B cell (primary cell): ENCODE results near the gene KPNA6. TPM values are rescaled to one million over a fixed set of nuclear protein-coding genes. Genes with fewer than 3 reads are reported as not detected.
A peak's percentile ranks its signal among the peaks of the same experiment; 100 is the strongest.

Source experiments
- ATAC-seq: fragments of 200-7000 bp; cut with Tn5 transposase; one replicate; pipeline ENCODE4 v1.10.0; 2021; ENCODE audit warnings: low read depth, mild to moderate bottlenecking, moderate number of reproducible peaks, moderate library complexity
- CTCF ChIA-PET: fragments of 350-600 bp; sonication (Branson Sonifier 250); formaldehyde crosslinking; loops from one replicate; lab custom pipeline; 2021; ENCODE audit warnings: antibody characterized with exemption, inconsistent platforms; lab: Charles Lee
- POLR2A ChIA-PET: fragments of 350-600 bp; sonication (Branson Sonifier 250); formaldehyde crosslinking; loops from one replicate; lab custom pipeline; 2021; ENCODE audit warnings: antibody characterized with exemption; lab: Charles Lee
- DNase-seq: peaks from one replicate; pipeline ENCODE4 v3.0.0; 2013
- H2AFZ ChIP-seq: 2 replicates; pipeline ENCODE4 v1.6.1; 2012; ENCODE audit warnings: mild to moderate bottlenecking, low read depth, low read length; ENCODE audit not compliant: insufficient read depth, poor library complexity, severe bottlenecking
- H3K27ac ChIP-seq, 2 donors: 1 replicate in 1 of 2; 2 replicates in 1 of 2; pipeline ENCODE4 v1.5.1; 2012 to 2013; ENCODE audit warnings: low read length in 2 of 2, mild to moderate bottlenecking in 2 of 2, moderate library complexity in 1 of 2
- H3K27me3 ChIP-seq, 4 experiments: fragments of 200-600 bp in 1 of 4; sonication (generic) in 1 of 4; replicated peaks in 1 of 4; 1 replicate in 2 of 4; 2 replicates in 2 of 4; pipeline versions ENCODE4 v1.6.1 to v1.7.0; 2013 to 2016; ENCODE audit warnings: low read length in 3 of 4, mild to moderate bottlenecking in 2 of 4, mixed read lengths in 1 of 4, moderate library complexity in 1 of 4; ENCODE audit not compliant: insufficient read depth in 4 of 4, control insufficient read depth in 3 of 4; ENCODE audit errors: control extremely low read depth in 1 of 4
- H3K36me3 ChIP-seq, 2 experiments: replicated peaks in 1 of 2; 1 replicate in 1 of 2; 2 replicates in 1 of 2; pipeline versions ENCODE4 v1.6.1 to v1.7.1; 2013; ENCODE audit warnings: low read length in 1 of 2; ENCODE audit not compliant: insufficient read depth in 2 of 2, control insufficient read depth in 1 of 2; ENCODE audit errors: control extremely low read depth in 1 of 2, extremely low read depth in 1 of 2
- H3K4me1 ChIP-seq, 2 donors: fragments of 200-600 bp in 1 of 2; sonication (generic) in 1 of 2; 1 replicate in 1 of 2; 2 replicates in 1 of 2; pipeline versions ENCODE4 v1.5.1 to v1.6.1; 2013 to 2017; ENCODE audit warnings: low read length in 2 of 2; ENCODE audit not compliant: control insufficient read depth in 2 of 2, insufficient read depth in 2 of 2
- H3K4me2 ChIP-seq: replicated peaks from 2 replicates; pipeline ENCODE3; 2012; ENCODE audit warnings: mild to moderate bottlenecking, low read depth, low read length; ENCODE audit not compliant: poor library complexity, severe bottlenecking
- H3K4me3 ChIP-seq, 5 experiments: fragments of 200-600 bp in 1 of 5; sonication (generic) in 1 of 5; 1 replicate in 3 of 5; 2 replicates in 2 of 5; pipeline versions ENCODE4 v1.5.1 to v1.7.0; 2011 to 2016; ENCODE audit warnings: low read length in 4 of 5, mild to moderate bottlenecking in 4 of 5, low read depth in 2 of 5, control low read depth in 1 of 5, moderate library complexity in 1 of 5; ENCODE audit not compliant: insufficient read depth in 1 of 5; ENCODE audit errors: control extremely low read depth in 1 of 5, extremely low read depth in 1 of 5
- H3K79me2 ChIP-seq: fragments of 200-600 bp; sonication (generic); one replicate; pipeline ENCODE4 v1.6.0; 2016; ENCODE audit warnings: low read length; ENCODE audit not compliant: control insufficient read depth, insufficient read depth
- H3K9ac ChIP-seq: fragments of 200-600 bp; sonication (generic); 2 replicates; pipeline ENCODE4 v1.6.1; 2017; ENCODE audit warnings: mild to moderate bottlenecking, low read length, moderate library complexity
- H3K9me3 ChIP-seq, 3 donors: one replicate each; pipeline versions ENCODE4 v1.6.1 to v1.7.1; 2013; ENCODE audit warnings: low read length in 2 of 3; ENCODE audit not compliant: control insufficient read depth in 2 of 3, insufficient read depth in 1 of 3; ENCODE audit errors: control extremely low read depth in 1 of 3
- H4K20me1 ChIP-seq: 2 replicates; pipeline ENCODE4 v1.6.0; 2012; ENCODE audit warnings: mild to moderate bottlenecking, low read length; ENCODE audit not compliant: insufficient read depth, control insufficient read depth, poor library complexity, severe bottlenecking
- H3K27ac Mint-ChIP-seq: one replicate; pipeline ENCODE4 v1.8.0; 2021; ENCODE audit warnings: mixed read lengths
- H3K27me3 Mint-ChIP-seq: one replicate; pipeline ENCODE4 v1.8.0; 2021; ENCODE audit warnings: mixed read lengths
- H3K4me1 Mint-ChIP-seq: one replicate; pipeline ENCODE4 v1.8.0; 2021; ENCODE audit warnings: mixed read lengths
- H3K4me3 Mint-ChIP-seq: one replicate; pipeline ENCODE4 v1.8.0; 2021; ENCODE audit warnings: mixed read lengths
- H3K9me3 Mint-ChIP-seq: one replicate; pipeline ENCODE4 v1.8.0; 2022; ENCODE audit warnings: mixed read lengths; ENCODE audit not compliant: insufficient read depth
- CTCF ChIP-seq: fragments of 200-600 bp; IDR thresholded peaks from one replicate; pipeline ENCODE4 v1.8.0; 2022; ENCODE audit warnings: antibody characterized with exemption, mild to moderate bottlenecking
- EZH2 ChIP-seq: IDR thresholded peaks from 2 replicates; pipeline ENCODE4 v1.6.1; 2012; ENCODE audit warnings: borderline replicate concordance, low read depth, mild to moderate bottlenecking, moderate library complexity, low read length; ENCODE audit not compliant: insufficient read depth, poor library complexity, severe bottlenecking
- WGBS: methylation state at CpG from one replicate; pipeline ENCODE4 v1.1.5; 2013; ENCODE audit warnings: missing lambda C conversion rate; ENCODE audit not compliant: insufficient coverage; 5-methylcytosine and 5-hydroxymethylcytosine counted together
- intact Hi-C: fragments of 100-400 bp; cut with micrococcal nuclease; formaldehyde crosslinking; loops from one replicate; pipeline ENCODE4 v1.10.0; 2022
- polyA minus RNA-seq: library from RNA; depleted of rRNA, polyadenylated mRNA; stranded (reverse); fragments of >200 nt; gene quantifications from 2 replicates; pipeline ENCODE4 v1.2.3, GENCODE V29; 2012
- polyA plus RNA-seq: library from polyadenylated mRNA; depleted of rRNA; stranded (reverse); fragments of >200 nt; gene quantifications from 2 replicates; pipeline ENCODE4 v1.2.3, GENCODE V29; 2012
- total RNA-seq, 2 donors: library from RNA; stranded (reverse); fragments of 120-200 nt in 1 of 2; gene quantifications; 1 replicate in 1 of 2; 2 replicates in 1 of 2; pipeline versions ENCODE4 v1.2.3 to v1.2.4, GENCODE V29; 2013 to 2022

The KPNA6 gene
- total RNA-seq: 49.9 and 54.8 TPM in 2 replicates
- total RNA-seq (2013): 23.6 TPM
- polyA plus RNA-seq: 14.0 and 14.6 TPM in 2 replicates
- polyA minus RNA-seq: 14.9 and 23.5 TPM in 2 replicates

- under 1% methylated on average over 44 of the region's 45 CpGs for WGBS
- H3K9me3 Mint-ChIP-seq: no peaks in the 10 kb centered on the region
- peak within 1 kb of the TSS; percentile 74 for H3K4me2 ChIP-seq
- no peaks in the 10 kb centered on the region for H3K27me3 ChIP-seq
- peak within 1 kb of the TSS; percentile 100 for H3K27ac Mint-ChIP-seq
- intact Hi-C loops: loop anchor here (1.0 to 10.0 kb wide), 6 partner anchors 35 to 707 kb away; partner anchors contain the start of genes HDAC1, KHDRBS1, LCK and S100PBP
- H2AFZ ChIP-seq: peak within 1 kb of the TSS; percentile 91
- H3K27me3 Mint-ChIP-seq: no peaks in the 10 kb centered on the region
- peak within 1 kb of the TSS; percentile 86 to 99 (median 93) for H3K4me3 ChIP-seq
- peaks cover 50% of the 10 kb centered on the region for H3K79me2 ChIP-seq
- peaks cover 9% of the 10 kb centered on the region for H4K20me1 ChIP-seq
- H3K4me1 ChIP-seq: peaks cover 33 to 44% of the 10 kb centered on the region in 2 donors
- TF ChIP-seq CTCF (no peak), EZH2 (no peak)
- ATAC-seq: peak; percentile 83
- H3K4me1 Mint-ChIP-seq: peaks cover 44% of the 10 kb centered on the region
- peak within 1 kb of the TSS; percentile 100 for H3K4me3 Mint-ChIP-seq
- ChIA-PET CTCF (interaction anchor here (0.6 to 5.1 kb wide), 24 partner anchors 9 to 305 kb away, joined by 3 to 41 read pairs (median 4); partner anchors contain the start of genes HDAC1, TMEM39B and TXLNA), POLR2A (interaction anchor here (0.6 to 2.8 kb wide), 15 partner anchors 26 to 367 kb away, joined by 3 to 31 read pairs (median 5); partner anchors contain the start of genes PTP4A2, TMEM39B and TXLNA)
- peak within 1 kb of the TSS; percentile 86 to 88 for H3K27ac ChIP-seq
- no peaks in the 10 kb centered on the region for H3K9me3 ChIP-seq
- peak; percentile 96 for DNase-seq
- H3K9ac ChIP-seq: peak within 1 kb of the TSS; percentile 99
- peaks cover 0 to 1% of the 10 kb centered on the region in 2 experiments for H3K36me3 ChIP-seq
Observed at GRCh38 chr1:32107742-32108661, at the start of gene KPNA6. Gene KPNA6, plus strand, starts transcription at chr1:32108056. Its CDS starts 75 bp downstream, at chr1:32108131.
